Measurements from ENCODE around the gene COL4A1. TPM values are rescaled to one million over a fixed set of nuclear protein-coding genes. Genes with fewer than 3 reads are reported as not detected.

COL4A1 gene
- total and polyA plus RNA-seq, 12 donors = 83.3 to 342 (median 147) TPM

GRCh38 chr13:110107568-110108347 lies 199.2 kb downstream of the COL4A1 start:
- intact Hi-C loops (cut with DNase I) = loop anchor here (5.0 to 10.0 kb wide), 16 partner anchors 57 to 1145 kb away; partner anchors contain the start of gene IRS2 (in 8 of the 10)
- Histone ChIP-seq H3K27ac (peak overlapping the region in 5 of 10 donors; percentile 27 to 75 (median 71)), H3K27me3 (no peaks in the 10 kb centered on the region), H3K36me3 (no peaks in the 10 kb centered on the region), H3K4me3 (no peak overlapping the region), H3K9me3 (peaks cover 0 to under 1% (median 0%) of the 10 kb centered on the region in 11 donors), H3K4me1 (peaks cover 4 to 50% (median 20%) of the 10 kb centered on the region in 9 donors)
- no peak for ATAC-seq
- TF ChIP-seq CTCF (IDR thresholded peaks at IDR 0.05) = peak in 4 of 9 donors; percentile 14 to 33 (median 26)
- WGBS, 2 donors = 86 to 90% methylated on average over 22 of the region's 22 CpGs
- DNase-seq = no peak

GRCh38 chr13:110106726-110107125 lies 200.2 kb downstream of the COL4A1 start:
- no peak overlapping the region for H3K4me3 ChIP-seq
- peaks cover 4 to 50% (median 20%) of the 10 kb centered on the region in 9 donors for H3K4me1 ChIP-seq
- ATAC-seq (peak; percentile 50 to 75 (median 64)), DNase-seq (peak; percentile 57 to 70)
- WGBS, 2 donors = 43 to 54% methylated on average over 7 of the region's 7 CpGs
- no peak for TF ChIP-seq CTCF (IDR thresholded peaks at IDR 0.05)
- no peaks in the 10 kb centered on the region for H3K36me3 ChIP-seq
- intact Hi-C loops (cut with DNase I) = loop anchor here (5.0 to 10.0 kb wide), 16 partner anchors 58 to 1144 kb away; partner anchors contain the start of gene IRS2 (in 8 of the 10)
- H3K9me3 ChIP-seq = peaks cover 0 to 11% (median 0%) of the 10 kb centered on the region in 11 donors
- no peaks in the 10 kb centered on the region for H3K27me3 ChIP-seq
- H3K27ac ChIP-seq = peak overlapping the region in 8 of 10 donors; percentile 18 to 75 (median 64)

- Histone ChIP-seq H3K27ac (no peak overlapping the region), H3K27me3 (no peaks in the 10 kb centered on the region), H3K4me3 (no peak overlapping the region), H3K4me1 (peaks cover 1 to 45% (median 18%) of the 10 kb centered on the region in 9 donors), H3K36me3 (no peaks in the 10 kb centered on the region), H3K9me3 (peaks cover 0 to 20% (median 0%) of the 10 kb centered on the region in 11 donors)
- ATAC-seq (peak in 2 of 8 donors; percentile 22 to 54), DNase-seq (no peak)
- 52 to 65% methylated on average over 6 of the region's 6 CpGs for WGBS, 2 donors
- intact Hi-C loops (cut with DNase I) = loop anchor here (5.0 to 10.0 kb wide), 16 partner anchors 60 to 1143 kb away; partner anchors contain the start of gene IRS2 (in 8 of the 10)
- TF ChIP-seq CTCF (IDR thresholded peaks at IDR 0.05) = no peak
These were observed 201.8 kb downstream of the COL4A1 start for GRCh38 chr13:110105136-110105535.

- Histone ChIP-seq H3K27ac (no peak overlapping the region), H3K9me3 (peaks cover 0 to 36% (median 14%) of the 10 kb centered on the region in 11 donors), H3K4me3 (no peak overlapping the region), H3K27me3 (no peaks in the 10 kb centered on the region), H3K4me1 (peaks cover 0 to 32% (median 7%) of the 10 kb centered on the region in 9 donors), H3K36me3 (no peaks in the 10 kb centered on the region)
- intact Hi-C loops (cut with DNase I) = loop anchor here in 6 of 10 donors (10.0 kb wide), 7 partner anchors 61 to 1139 kb away; partner anchors contain the start of gene IRS2 (in 3 of the 6)
- ATAC-seq (no peak), DNase-seq (no peak)
- TF ChIP-seq CTCF (IDR thresholded peaks at IDR 0.05) = no peak
- WGBS, 2 donors = 72 to 73% methylated on average over 2 of the region's 2 CpGs
These were observed 203.4 kb downstream of the COL4A1 start for GRCh38 chr13:110103534-110103933.
